Stimulated activated CD4-positive, alpha-beta T cell treated with anti-CD3 and anti-CD28 coated beads, Interleukin-12 subunit alpha, Interleukin-12 subunit beta, amount 100 ng/mL, for 24 hours (primary cell): ENCODE data around the gene OPN1LW.
"Not testable (repeated sequence)": the region's sequence is repeated elsewhere in the genome, so short reads cannot be mapped to it uniquely, and the experiment has no call there.

Experiments used
- DNase-seq, 2 experiments: peaks; one replicate each; pipeline ENCODE4 v3.0.0-alpha.2; 2020; ENCODE audit warnings: low read depth in 2 of 2

OPN1LW gene

DNA sequence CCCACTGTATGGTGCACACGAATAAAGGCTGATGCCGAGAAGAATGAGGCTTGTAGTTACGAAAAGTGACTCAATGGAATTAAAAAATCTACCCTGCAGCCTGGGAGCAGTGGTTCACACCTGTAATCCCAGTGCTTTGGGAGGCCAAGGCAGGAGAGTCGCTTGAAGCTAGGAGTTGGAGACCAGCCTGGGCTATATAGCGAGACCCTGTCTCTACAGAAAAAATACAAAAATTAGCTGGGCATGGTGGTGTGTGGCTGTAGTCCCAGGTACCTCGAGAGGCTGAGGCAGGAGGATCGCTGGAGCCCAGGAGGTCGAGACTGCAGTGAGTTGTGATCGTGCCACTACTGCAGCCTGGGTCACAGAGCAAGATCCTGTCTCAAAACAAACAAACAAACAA lies 11.7 kb upstream of the OPN1LW start:
- DNase-seq = no peak

DNA sequence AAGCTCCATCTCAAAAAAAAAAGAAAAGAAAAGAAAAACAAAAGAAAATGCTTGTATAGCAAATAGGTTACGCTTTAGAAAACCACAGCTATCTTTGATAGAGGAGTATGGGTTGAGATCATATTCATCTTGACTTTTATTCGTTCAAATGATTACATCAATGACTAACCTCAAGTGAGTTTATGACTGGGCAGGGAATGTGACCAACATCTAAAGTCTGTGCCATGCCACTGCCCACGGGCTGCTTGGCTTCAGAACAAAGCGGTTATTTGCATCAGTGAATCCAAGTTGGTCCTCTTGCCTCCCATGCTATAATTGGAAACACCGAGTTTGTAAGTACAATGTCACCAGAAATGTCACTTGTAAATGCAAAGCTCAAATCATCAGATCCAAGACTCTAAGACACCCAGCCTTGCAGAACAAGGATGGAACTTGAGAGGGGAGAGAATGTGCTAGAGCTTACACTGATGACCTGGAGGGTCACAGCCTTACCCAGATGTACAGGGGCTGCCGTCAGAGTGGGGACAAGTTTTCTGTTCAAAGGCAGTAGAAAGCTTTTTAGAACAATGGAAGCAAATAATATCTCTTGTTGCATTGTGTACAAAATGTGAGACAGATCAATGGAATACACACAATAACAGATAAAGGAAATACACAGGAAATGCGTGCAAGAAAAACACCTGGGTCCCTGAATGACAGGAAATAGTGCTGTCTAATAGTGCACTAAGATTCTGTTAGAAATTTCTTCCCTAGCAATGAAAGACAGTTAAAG lies 8.4 kb upstream of the OPN1LW start:
- no peak for DNase-seq

DNA sequence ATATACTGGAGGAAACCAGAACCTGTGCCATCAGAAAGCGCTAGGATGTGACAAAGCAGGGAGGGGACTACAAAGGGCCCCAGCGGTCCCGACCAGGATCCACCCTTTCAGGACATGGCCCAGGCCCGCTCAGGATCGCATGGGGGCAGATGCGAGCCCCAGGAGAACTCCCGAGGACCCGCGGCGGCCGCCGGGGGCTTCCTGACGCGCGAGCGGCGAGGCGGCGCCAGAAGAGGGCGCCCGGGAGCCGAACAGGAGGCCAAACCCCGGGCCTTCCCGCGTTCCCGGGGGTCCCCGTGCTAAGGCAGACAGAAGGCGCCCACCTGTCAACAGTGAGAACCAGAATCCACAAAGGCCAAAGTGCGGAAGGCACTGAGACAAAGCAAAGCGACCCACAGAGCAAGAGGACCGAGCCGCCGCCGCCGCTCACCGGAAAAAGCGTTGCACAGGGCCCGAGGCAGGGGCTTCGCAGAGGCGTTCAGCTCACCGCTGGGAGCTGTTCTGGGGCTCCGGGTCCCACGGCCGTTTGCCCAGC lies 7.3 kb upstream of the OPN1LW start:
- DNase-seq = peak; percentile 40 to 53

DNA sequence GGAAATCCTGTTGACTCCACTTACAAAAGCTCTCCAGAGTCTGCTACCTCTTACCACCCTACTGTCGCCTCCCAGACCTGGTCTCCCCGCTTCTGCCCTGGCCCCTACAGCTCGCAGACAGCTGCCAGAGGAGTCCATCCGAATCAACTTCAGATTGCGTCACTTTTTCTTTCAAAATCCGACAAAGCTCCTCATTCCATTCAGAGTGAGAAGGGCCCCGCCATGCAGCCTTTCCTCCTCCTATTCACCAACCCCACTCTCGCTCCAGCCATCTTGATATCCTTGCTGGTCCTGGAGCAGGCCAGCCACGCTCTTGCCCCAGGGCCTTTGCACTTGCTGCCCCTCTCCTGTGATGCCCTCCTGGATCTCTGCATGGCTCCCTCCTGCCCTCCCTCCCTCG lies 5.2 kb upstream of the OPN1LW start:
- DNase-seq = no peak

DNA sequence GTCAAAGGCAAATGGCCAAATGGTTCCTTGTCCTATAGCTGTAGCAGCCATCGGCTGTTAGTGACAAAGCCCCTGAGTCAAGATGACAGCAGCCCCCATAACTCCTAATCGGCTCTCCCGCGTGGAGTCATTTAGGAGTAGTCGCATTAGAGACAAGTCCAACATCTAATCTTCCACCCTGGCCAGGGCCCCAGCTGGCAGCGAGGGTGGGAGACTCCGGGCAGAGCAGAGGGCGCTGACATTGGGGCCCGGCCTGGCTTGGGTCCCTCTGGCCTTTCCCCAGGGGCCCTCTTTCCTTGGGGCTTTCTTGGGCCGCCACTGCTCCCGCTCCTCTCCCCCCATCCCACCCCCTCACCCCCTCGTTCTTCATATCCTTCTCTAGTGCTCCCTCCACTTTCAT lies 3.8 kb upstream of the OPN1LW start:
- no peak for DNase-seq

DNA sequence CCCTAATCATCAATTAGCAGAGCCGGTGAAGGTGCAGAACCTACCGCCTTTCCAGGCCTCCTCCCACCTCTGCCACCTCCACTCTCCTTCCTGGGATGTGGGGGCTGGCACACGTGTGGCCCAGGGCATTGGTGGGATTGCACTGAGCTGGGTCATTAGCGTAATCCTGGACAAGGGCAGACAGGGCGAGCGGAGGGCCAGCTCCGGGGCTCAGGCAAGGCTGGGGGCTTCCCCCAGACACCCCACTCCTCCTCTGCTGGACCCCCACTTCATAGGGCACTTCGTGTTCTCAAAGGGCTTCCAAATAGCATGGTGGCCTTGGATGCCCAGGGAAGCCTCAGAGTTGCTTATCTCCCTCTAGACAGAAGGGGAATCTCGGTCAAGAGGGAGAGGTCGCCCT lies 3.3 kb upstream of the OPN1LW start:
- no peak for DNase-seq

DNA sequence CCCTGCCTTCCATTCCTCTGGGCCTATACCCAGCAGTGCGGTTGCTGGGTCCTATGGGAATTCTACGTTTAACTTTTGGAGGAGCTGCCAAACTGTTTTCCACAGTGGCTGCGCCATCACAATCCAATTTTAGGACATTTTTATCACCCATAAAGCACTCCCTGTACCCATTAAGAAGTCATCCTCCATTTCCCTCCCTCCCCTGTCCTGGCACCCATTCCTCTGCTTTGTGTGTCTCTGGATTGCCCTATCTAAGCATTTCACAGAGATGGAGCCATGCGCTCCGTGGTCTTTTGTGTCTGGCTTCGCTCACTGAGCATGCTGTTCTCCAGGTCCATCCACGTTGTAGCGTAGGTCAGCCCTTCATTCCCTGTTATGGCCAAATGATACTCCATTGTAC lies 1.7 kb upstream of the OPN1LW start:
- no peak for DNase-seq

DNA sequence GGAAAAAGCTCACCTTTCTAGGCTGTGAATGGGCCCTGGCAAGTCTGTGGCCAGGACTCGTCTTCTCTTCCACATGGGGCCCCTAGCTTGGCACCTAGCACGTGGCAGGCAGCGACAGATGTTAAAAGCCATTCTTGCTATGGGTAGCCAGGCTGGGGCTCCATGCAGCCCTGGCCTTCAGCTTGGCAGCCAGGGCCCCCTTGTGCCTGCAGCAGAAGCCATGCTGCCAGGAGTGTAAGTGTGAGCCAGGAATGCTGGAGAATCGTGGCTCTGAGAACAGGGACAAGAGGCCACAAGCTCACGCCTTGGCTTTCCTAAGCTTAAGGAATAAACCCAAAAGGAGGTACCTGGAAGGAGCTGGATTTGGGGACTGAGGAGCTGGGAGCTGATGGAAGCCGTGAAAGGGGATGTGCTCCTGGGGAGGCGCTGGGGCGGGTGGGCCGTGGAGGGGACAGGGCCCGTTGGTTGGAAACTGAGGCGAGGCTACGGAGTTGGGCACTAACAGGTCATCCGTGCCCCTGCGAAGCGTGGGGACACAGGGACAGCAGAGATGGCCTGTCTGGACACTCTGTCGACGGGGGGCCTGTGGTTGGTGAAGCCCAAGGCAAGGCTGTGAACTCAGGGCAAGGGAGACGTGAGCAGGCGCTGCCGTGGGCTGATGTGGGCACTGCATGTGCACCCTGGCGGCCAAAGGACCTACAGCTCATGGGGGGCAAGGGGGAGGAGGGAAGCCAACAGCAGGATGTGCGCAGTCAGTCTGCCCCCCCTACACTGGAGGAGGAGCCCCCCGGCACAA lies 895 bp upstream of the OPN1LW start:
- DNase-seq = no peak

DNA sequence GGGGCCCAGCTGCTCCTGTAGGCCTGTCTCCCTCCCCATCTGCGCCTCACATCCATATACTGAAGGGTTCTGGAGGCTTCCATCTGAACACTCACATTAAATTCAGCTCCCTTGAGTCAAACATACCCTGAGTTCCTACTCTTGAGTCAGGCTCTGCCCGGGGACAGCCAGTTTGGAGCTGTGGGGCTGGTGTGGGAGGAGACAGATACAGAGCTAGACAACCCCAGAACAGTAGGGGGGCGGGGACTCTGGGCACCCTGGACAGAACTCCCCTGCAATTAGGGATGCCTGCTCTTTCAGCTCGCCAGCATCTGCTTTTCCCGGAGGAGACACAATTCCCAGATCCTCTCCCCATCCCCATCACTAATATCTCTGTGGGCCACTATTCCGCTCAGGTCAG lies 7.0 kb downstream of the OPN1LW start:
- not testable (repeated sequence) for DNase-seq

DNA sequence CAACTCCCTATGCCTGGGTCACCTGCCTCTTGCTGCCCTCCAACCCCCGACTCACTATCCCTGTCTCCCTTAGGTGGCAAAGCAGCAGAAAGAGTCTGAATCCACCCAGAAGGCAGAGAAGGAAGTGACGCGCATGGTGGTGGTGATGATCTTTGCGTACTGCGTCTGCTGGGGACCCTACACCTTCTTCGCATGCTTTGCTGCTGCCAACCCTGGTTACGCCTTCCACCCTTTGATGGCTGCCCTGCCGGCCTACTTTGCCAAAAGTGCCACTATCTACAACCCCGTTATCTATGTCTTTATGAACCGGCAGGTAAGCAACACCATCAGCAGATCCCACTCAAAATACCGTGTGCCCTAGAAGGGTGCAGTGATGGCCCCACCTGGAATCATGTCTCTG lies 12.2 kb downstream of the OPN1LW start:
- not testable (repeated sequence) for DNase-seq

DNA sequence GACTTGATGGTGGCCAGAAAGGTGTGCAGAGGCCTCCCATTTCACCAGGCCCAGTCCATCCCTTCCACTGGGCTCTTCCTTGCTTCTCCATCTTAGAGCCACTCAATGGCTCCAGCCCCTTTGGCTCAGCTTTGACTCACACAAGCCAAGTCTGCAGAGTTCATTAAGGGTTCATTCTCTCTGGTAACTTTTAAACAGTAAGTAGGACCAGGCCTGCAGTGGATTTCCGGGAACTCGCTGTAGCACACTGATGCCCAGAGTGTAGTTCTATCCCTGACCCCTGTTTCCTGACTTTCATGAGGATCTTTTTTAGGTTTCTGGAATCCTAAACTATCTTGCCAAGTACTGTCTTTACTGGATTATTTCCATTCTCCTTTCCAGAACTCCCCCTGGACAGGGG lies 13.2 kb downstream of the OPN1LW start:
- DNase-seq = not testable (repeated sequence)

DNA sequence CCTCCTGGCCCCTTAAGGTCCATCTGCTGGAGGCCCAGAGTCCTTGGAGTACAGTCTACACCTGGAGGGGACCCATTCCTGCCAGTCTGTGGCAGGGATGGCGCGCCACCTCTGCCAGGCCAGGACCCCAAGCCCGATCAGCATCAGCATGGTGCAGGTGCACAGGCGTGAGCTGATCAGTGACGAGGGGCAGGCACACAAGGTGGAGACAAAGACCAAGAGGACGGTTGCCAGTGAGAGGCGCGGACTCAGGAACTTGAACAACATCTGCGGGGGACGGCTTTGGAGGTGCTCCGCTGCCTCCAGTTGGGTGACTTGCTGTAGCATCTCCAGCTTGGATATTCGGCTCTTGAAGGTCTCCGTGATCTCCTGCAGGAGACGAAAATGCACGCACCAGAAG lies 15.3 kb downstream of the OPN1LW start:
- DNase-seq = not testable (repeated sequence)

DNA sequence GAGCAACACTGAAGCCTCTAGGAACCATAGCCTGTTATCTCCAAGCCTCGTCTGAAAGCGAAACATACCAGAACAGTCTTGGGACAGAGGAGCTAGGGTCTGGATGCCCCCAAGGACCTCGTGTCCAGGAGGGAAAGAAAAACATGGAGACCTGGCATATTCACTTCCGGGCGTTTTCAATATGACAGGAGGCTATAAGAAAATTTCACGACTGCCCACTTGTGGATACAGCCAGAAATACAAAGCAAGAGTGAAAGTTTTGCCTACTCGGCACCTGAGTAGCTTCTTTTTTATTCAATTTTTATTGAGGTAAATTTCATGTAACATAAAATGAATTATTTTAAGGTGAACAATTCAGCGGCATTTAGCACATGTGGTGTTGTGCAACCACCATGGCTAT lies 20.9 kb downstream of the OPN1LW start:
- DNase-seq = not testable (repeated sequence)

DNA sequence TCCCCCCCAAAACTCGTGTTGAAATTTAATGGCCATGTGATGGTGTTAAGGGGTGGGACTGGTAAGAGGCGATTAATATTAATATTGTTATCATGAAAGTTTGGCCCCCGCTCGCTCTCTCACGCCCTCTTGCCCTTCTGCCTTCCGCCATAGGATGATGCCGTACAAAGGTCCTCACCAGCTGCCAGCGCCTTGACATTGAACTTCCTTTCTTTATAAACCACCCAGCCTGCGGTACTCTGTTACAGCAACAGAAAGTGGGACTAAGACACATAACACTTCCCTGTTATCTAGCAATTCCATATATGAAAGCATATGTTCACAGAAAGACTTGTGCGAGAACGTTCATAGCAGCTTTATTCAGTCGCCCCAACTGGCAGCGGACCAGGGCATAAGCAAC lies 24.3 kb downstream of the OPN1LW start:
- DNase-seq = not testable (repeated sequence)

DNA sequence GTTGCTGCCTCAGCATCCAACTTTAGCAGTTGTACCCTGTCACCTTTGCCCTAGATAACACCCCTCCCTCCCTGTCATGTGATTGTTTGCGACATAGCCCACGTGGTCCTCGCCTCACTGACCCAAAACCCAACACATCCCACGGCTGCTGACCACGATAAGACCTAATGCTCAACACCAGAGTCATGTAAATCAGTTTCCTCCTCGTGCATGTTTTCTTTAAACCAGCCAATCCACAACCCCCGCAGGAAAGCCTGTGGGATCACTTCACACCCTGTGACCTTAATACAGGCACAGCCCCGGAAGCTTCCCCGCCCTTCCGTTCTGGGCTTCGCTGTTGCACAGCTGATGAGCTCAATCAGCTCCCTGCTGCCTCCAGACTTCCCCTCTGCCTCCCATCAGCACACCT lies 28.5 kb downstream of the OPN1LW start:
- DNase-seq = not testable (repeated sequence)

DNA sequence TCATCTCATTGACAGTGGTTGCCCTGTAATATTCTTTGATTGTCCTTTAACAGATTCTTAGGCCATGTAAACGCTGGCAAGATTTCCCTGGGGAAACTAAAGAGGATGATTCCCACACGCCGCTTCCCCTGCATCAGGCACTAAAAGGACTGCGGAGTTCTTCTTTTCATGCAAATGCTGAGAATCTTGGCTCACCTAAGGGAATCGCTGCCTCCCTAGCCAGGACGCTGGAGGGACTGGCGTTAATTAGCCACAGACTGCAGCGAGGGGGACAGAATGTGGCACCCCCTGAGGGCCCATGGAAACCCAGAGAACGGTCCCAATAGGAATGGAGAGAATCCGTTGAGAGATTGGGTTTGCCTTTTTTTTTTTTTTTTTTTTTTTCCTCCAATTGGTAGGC lies 30.3 kb downstream of the OPN1LW start:
- not testable (repeated sequence) for DNase-seq

DNA sequence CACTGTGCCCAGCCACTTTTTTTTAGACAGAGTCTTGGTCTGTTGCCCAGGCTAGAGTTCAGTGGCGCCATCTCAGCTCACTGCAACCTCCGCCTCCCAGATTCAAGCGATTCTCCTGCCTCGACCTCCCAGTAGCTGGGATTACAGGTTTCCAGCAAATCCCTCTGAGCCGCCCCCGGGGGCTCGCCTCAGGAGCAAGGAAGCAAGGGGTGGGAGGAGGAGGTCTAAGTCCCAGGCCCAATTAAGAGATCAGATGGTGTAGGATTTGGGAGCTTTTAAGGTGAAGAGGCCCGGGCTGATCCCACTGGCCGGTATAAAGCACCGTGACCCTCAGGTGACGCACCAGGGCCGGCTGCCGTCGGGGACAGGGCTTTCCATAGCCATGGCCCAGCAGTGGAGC lies 38.3 kb downstream of the OPN1LW start, which contains the start of gene OPN1MW:
OPN1MW (plus strand) TSS at position 301 of the 400 bp plus-strand sequence; CDS start at position 383, 82 bp downstream.
- DNase-seq = not testable (repeated sequence)

DNA sequence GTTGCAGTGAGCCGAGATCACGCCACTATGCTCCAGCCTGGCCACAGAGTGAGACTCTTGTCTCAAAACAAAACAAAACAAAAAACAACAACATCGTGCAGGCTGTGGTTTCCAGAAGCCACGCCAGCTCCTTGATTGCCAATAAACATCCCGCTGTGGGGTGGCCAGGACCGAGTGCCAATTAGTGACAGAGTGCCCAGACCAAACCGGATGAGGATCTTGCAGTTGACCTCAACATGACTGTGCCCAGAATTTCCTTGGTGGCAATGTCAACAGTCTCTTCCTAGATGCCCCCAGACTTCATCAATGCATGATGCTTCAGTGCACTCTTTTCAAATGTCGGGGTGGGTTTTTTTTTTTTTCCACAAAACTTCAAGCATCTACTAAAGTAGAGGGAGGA lies 39.8 kb downstream of the OPN1LW start:
- not testable (repeated sequence) for DNase-seq

DNA sequence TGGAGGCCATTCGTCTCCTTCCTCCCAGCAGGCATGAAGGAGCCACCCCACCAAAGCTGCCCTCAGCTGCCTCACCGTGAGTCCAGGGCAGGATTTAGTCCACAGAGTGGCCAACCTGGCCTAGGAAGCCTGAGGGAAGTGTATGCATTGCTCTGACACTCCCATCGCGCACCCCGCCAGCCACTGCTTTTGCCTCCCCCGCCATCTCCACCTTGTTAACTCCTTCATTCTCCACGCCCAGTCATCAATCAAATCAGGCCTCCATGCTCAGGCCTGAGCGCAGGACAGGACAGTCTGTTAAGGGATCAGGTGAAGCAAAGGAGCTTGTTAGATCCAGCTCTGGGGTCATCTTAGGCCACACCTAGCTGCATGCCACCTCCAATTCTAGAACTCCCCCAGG lies 48.8 kb downstream of the OPN1LW start:
- DNase-seq = not testable (repeated sequence)

DNA sequence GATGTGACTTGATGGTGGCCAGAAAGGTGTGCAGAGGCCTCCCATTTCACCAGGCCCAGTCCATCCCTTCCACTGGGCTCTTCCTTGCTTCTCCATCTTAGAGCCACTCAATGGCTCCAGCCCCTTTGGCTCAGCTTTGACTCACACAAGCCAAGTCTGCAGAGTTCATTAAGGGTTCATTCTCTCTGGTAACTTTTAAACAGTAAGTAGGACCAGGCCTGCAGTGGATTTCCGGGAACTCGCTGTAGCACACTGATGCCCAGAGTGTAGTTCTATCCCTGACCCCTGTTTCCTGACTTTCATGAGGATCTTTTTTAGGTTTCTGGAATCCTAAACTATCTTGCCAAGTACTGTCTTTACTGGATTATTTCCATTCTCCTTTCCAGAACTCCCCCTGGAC lies 50.3 kb downstream of the OPN1LW start:
- DNase-seq = not testable (repeated sequence)

DNA sequence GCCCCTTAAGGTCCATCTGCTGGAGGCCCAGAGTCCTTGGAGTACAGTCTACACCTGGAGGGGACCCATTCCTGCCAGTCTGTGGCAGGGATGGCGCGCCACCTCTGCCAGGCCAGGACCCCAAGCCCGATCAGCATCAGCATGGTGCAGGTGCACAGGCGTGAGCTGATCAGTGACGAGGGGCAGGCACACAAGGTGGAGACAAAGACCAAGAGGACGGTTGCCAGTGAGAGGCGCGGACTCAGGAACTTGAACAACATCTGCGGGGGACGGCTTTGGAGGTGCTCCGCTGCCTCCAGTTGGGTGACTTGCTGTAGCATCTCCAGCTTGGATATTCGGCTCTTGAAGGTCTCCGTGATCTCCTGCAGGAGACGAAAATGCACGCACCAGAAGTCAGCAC lies 52.4 kb downstream of the OPN1LW start:
- DNase-seq = not testable (repeated sequence)
